ENCODE measurements around the gene BTBD17.

GRCh38 chr17:74369221-74369620 lies 7.6 kb upstream of the BTBD17 start:
- TF ChIP-seq CTCF (IDR thresholded peaks at IDR 0.05) (no peak), POLR2A (IDR thresholded peaks at IDR 0.05) (no peak)

All from thyroid gland (tissue), 4 donors.